Stomach (tissue), 9 donors: ENCODE measurements around the gene TECPR1. TPM values are rescaled to one million over a fixed set of nuclear protein-coding genes. Genes with fewer than 3 reads are reported as not detected.

ENCODE experiments used
- DNase-seq, 2 donors: peaks; one replicate each; pipeline versions ENCODE4 v3.0.0 to v3.0.0-alpha.2; 2013 to 2019
- H3K27ac ChIP-seq, 5 donors: fragments of 200-600 bp in 4 of 5; sonication (generic) in 4 of 5; one replicate each; pipeline ENCODE4 v1.5.1; 2013 to 2019; ENCODE audit warnings: mild to moderate bottlenecking in 1 of 5, moderate library complexity in 1 of 5
- H3K27me3 ChIP-seq, 3 donors: fragments of 200-600 bp; sonication (generic); one replicate each; pipeline ENCODE4 v1.5.1; 2017 to 2019; ENCODE audit warnings: mixed run types in 1 of 3
- H3K36me3 ChIP-seq, 4 donors: fragments of 200-600 bp; sonication (generic); 1 replicate in 3 of 4; 2 replicates in 1 of 4; pipeline ENCODE4 v1.5.1; 2016 to 2019
- H3K4me1 ChIP-seq, 4 donors: fragments of 200-600 bp; sonication (generic); one replicate each; pipeline ENCODE4 v1.5.1; 2016 to 2019
- H3K4me3 ChIP-seq, 4 donors: fragments of 200-600 bp; sonication (generic) in 3 of 4; one replicate each; pipeline ENCODE4 v1.5.1; 2016 to 2019; ENCODE audit warnings: mild to moderate bottlenecking in 1 of 4
- H3K9me3 ChIP-seq, 4 donors: fragments of 200-600 bp; sonication (generic); one replicate each; pipeline ENCODE4 v1.5.1; 2016 to 2019
- EP300 ChIP-seq: sonication (generic); formaldehyde crosslinking; IDR thresholded peaks from one replicate; pipeline ENCODE4 v1.6.1; 2017; ENCODE audit warnings: antibody characterized with exemption
- POLR2A ChIP-seq, 4 donors: fragments of 450-650 bp; IDR thresholded peaks; one replicate each; pipeline ENCODE4 v1.6.1; 2016; ENCODE audit warnings: antibody characterized with exemption in 4 of 4, control low read depth in 2 of 4, mild to moderate bottlenecking in 1 of 4, moderate library complexity in 1 of 4
- POLR2AphosphoS5 ChIP-seq, 3 donors: sonication (generic); formaldehyde crosslinking; IDR thresholded peaks; one replicate each; pipeline ENCODE4 v1.6.1; 2016; ENCODE audit warnings: antibody characterized with exemption in 3 of 3
- WGBS, 5 donors: extraction: QIAGEN DNeasy Blood & Tissue Kit in 3 of 5; methylation state at CpG; one replicate each; pipeline versions ENCODE4 v1.1.5 to v1.1.7; 2013 to 2018; 5-methylcytosine and 5-hydroxymethylcytosine counted together
- intact Hi-C: fragments of 100-400 bp; cut with DNase I; formaldehyde crosslinking; loops from one replicate; pipeline ENCODE4 v1.15.1; 2023; ENCODE audit warnings: low total_unique reads
- polyA plus RNA-seq, 3 donors: library from polyadenylated mRNA; stranded (reverse); fragments of 200-250 nt; gene quantifications; one replicate each; pipeline ENCODE4 v1.2.3, GENCODE V29; 2013
- total RNA-seq, 5 donors: library from RNA; depleted of rRNA; stranded (reverse); fragments of >200 nt; gene quantifications; one replicate each; pipeline versions ENCODE4 v1.1.0 to v1.2.3, GENCODE V29; 2014 to 2016
- TF ChIP-seq, protein P1 (sequence below), 7 experiments: fragments of 450-650 bp in 4 of 7; fragments of 200-600 bp in 3 of 7; sonication (generic) in 3 of 7; IDR thresholded peaks; one replicate each; pipeline ENCODE4 v1.5.1; 2016 to 2019; ENCODE audit warnings: antibody characterized with exemption in 7 of 7, control low read depth in 2 of 7, mild to moderate bottlenecking in 1 of 7
- donor health status: healthy with polysubstance abuse.
- donor health status: Bipolar disorder and iron deficiency.
- donor health status: healthy.

TECPR1 gene
- total and polyA plus RNA-seq, 8 donors, result 8.8 to 70.7 (median 28.8) TPM

DNA sequence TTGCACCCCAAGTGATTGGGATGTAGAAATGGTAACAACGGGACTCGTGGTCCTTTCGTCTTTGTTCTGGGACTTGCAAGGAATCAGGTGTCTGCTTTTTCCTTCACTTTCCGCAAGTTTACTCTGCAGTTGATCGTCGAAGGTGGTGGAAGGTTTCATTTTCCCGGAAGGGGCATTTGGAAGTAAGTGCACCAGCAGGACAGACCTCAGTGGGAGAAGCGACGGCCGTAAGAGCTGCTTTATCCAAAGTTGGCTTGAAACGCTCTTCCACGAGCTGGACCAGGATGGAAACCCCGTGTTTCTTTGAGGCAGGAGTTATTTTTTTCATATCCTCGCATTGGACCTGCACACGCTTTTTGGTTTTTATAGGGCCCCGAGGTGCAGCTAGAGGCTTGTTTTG is 30.7 kb upstream of the TECPR1 start:
- H3K36me3 ChIP-seq, result peaks cover 0 to 9% (median 6%) of the 10 kb centered on the region in 4 donors
- no peak for DNase-seq
- H3K27ac ChIP-seq, result peak overlapping the region; percentile 90 to 99 (median 99)
- no peaks in the 10 kb centered on the region for H3K27me3 ChIP-seq
- intact Hi-C loops, result no loop called here
- no peaks in the 10 kb centered on the region for H3K9me3 ChIP-seq
- H3K4me3 ChIP-seq, result peak overlapping the region; percentile 84 to 99 (median 96)
- TF ChIP-seq, protein P1, sequence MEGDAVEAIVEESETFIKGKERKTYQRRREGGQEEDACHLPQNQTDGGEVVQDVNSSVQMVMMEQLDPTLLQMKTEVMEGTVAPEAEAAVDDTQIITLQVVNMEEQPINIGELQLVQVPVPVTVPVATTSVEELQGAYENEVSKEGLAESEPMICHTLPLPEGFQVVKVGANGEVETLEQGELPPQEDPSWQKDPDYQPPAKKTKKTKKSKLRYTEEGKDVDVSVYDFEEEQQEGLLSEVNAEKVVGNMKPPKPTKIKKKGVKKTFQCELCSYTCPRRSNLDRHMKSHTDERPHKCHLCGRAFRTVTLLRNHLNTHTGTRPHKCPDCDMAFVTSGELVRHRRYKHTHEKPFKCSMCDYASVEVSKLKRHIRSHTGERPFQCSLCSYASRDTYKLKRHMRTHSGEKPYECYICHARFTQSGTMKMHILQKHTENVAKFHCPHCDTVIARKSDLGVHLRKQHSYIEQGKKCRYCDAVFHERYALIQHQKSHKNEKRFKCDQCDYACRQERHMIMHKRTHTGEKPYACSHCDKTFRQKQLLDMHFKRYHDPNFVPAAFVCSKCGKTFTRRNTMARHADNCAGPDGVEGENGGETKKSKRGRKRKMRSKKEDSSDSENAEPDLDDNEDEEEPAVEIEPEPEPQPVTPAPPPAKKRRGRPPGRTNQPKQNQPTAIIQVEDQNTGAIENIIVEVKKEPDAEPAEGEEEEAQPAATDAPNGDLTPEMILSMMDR (IDR thresholded peaks at IDR 0.05), result no peak
- TF ChIP-seq EP300, result no peak
- TF ChIP-seq POLR2A (IDR thresholded peaks at IDR 0.05), result no peak
- TF ChIP-seq POLR2AphosphoS5 (IDR thresholded peaks at IDR 0.05), result no peak
- 14 to 26% (median 22%) methylated on average over 16 of the region's 16 CpGs for WGBS, 5 donors
- H3K4me1 ChIP-seq, result peaks cover 61 to 88% (median 79%) of the 10 kb centered on the region in 4 donors

DNA sequence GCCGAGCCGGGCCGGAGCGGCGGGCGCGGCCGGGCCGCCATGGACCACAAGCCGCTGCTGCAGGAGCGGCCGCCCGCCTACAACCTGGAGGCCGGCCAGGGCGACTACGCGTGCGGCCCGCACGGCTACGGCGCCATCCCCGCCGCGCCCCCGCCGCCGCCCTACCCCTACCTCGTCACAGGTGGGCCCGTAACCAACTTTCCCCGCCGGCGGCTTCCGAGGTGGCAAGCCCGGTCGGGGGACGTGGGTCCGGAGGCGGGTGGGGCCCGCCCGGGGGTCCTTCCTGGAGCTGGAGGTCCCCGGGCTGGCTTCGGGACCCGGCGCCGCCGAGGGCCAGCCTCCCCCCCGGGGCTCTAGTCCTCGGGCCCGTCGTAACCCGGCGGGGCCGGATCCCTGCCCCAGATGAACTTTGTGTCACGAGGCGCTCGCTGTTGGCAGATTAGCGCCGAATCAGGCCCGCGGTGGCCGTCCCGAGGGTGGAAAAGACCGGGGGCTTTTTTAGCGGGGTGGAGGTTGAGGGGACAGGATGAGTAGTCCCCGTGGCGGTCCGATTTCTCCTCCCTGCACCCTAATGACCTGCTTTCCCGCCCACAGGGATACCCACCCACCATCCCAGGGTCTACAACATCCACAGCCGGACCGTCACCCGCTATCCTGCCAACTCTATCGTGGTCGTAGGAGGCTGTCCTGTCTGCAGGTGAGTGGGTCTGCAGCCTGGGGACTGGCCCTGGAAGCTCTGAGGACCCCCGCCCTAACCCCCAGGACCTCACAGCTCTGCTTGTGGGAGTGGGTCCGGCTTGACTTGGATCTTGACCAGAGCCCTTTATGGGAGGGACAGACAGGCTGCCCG is 29.9 kb upstream of the TECPR1 start:
- DNase-seq, result peak; percentile 46 to 64
- H3K27ac ChIP-seq, result peak overlapping the region; percentile 90 to 99 (median 99)
- peaks cover 0 to 9% (median 1%) of the 10 kb centered on the region in 4 donors for H3K36me3 ChIP-seq
- TF ChIP-seq POLR2AphosphoS5 (IDR thresholded peaks at IDR 0.05) (no peak), EP300 (no peak), POLR2A (IDR thresholded peaks at IDR 0.05) (no peak)
- TF ChIP-seq, protein P1 (IDR thresholded peaks at IDR 0.05), result no peak
- no peaks in the 10 kb centered on the region for H3K9me3 ChIP-seq
- H3K4me1 ChIP-seq, result peaks cover 56 to 88% (median 78%) of the 10 kb centered on the region in 4 donors
- no peaks in the 10 kb centered on the region for H3K27me3 ChIP-seq
- H3K4me3 ChIP-seq, result peak overlapping the region; percentile 84 to 99 (median 96)
- WGBS, 5 donors, result 1 to 9% (median 2%) methylated on average over 18 to 77 of the region's 77 CpGs
- intact Hi-C loops, result no loop called here

DNA sequence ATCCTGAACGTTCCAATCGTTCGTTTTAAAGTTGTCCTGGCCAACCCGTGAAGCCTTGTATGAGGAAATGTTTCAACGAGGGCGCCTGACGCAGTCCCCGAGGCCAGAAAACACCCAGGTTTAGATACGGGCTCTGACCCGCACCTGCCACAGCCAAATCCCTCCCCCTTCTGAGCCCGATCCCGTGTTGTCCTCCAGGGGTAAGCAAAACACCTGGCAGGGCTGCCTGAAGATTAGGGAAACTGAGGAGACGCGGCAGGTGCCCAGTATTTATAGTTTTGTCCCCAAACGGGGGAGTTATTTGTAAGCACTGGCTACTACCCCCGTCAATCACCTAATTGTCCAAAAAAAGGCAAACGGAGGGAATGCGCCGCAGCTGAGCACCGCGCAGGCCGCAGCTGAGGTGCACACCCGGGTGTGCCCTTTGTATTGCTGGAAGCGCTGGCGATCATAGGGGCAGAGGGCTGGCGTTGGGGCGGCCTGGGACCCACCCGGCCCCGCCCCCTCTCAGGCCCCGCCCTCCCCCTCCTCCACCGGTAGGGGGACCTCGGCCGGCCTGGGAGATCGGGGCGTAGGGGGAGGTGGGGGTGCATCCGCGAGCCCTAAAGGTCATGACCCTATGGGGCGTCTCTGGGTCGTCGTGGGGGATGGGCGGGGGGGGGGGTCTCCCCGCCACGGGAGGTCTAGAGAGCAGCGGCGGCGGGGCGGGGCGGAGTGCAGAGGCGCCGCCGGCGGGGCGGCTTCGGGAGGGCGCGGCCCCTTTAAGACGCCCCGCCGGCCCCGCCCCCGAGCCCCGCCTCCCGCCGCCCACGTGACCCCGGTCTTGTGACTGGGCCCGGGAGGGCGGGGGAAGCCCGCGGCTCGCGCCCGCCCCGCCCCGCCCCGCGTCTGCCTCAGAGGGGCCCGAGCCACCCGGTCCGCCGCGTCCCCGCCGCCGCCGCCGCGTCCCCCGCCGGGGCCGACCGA is 29.0 kb upstream of the TECPR1 start, which contains the start of gene BRI3:
BRI3 (plus strand) TSS at position 896 of the 966 bp plus-strand sequence. CDS start 110 bp downstream, outside the sequence.
- H3K27me3 ChIP-seq, result no peaks in the 10 kb centered on the region
- peak within 1 kb of the TSS; percentile 97 to 99 (median 99) for H3K27ac ChIP-seq
- H3K4me1 ChIP-seq, result peaks cover 53 to 88% (median 77%) of the 10 kb centered on the region in 4 donors
- TF ChIP-seq, protein P1 (IDR thresholded peaks at IDR 0.05), result no peak
- TF ChIP-seq POLR2AphosphoS5 (IDR thresholded peaks at IDR 0.05), result peak; percentile 12 to 94 (median 93)
- TF ChIP-seq POLR2A (IDR thresholded peaks at IDR 0.05), result peak in 2 of 4 donors; percentile 10 to 73
- H3K9me3 ChIP-seq, result no peaks in the 10 kb centered on the region
- WGBS, 5 donors, result 0 to 2% (median 0%) methylated on average over 21 to 77 of the region's 92 CpGs
- H3K36me3 ChIP-seq, result peaks cover 0 to 3% (median 0%) of the 10 kb centered on the region in 4 donors
- peak; percentile 94 to 97 for DNase-seq
- H3K4me3 ChIP-seq, result peak within 1 kb of the TSS; percentile 84 to 99 (median 96)
- intact Hi-C loops, result no loop called here

DNA sequence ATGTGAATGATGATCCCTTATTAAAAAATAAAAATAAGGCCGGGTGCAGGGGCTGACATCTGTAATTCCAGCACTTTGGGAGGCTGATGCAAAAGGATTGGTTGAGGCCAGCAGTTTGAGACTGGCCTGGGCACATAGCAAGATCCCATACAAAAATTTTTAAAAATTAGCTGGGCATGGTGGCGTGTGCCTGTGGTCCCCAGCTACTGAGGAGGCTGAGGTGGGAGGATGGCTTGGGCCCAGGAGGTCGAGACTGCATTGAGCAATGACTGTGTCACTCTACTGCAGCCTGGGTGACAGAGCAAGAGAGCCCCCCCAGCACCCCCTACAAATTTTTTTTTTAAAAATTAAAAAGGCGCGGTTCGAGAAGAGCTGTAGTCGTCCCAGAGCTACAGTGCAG is 28.3 kb upstream of the TECPR1 start:
- no peak for DNase-seq
- intact Hi-C loops, result no loop called here

More for the DNA sequence above, 28.3 kb upstream of the TECPR1 start:
- no peak for TF ChIP-seq EP300
- no peak for TF ChIP-seq POLR2A (IDR thresholded peaks at IDR 0.05)
- TF ChIP-seq, protein P1 (IDR thresholded peaks at IDR 0.05), result no peak
- TF ChIP-seq POLR2AphosphoS5 (IDR thresholded peaks at IDR 0.05), result no peak
- Histone ChIP-seq H3K36me3 (peaks cover 0 to 3% (median 0%) of the 10 kb centered on the region in 4 donors), H3K9me3 (no peaks in the 10 kb centered on the region), H3K27me3 (no peaks in the 10 kb centered on the region), H3K27ac (peak overlapping the region; percentile 92 to 99 (median 97)), H3K4me1 (peaks cover 45 to 88% (median 76%) of the 10 kb centered on the region in 4 donors), H3K4me3 (peak overlapping the region; percentile 84 to 99 (median 96))
- WGBS, 5 donors, result 33 to 44% (median 43%) methylated on average over 7 of the region's 7 CpGs
